DMS114 treated with DMSO at 0.1 percent for 48 hours (cell line): ENCODE measurements around the gene RHEB.

ENCODE experiments used
- DNase-seq: peaks from one replicate; lab custom pipeline; 2025; ENCODE audit not compliant: unreplicated experiment; lab: John Stamatoyannopoulos, UW

RHEB gene

GRCh38 chr7:151504715-151505326, 14.9 kb downstream of the RHEB start:
- no peak for DNase-seq

- DNase-seq: no peak
These were observed 15.6 kb downstream of the RHEB start for GRCh38 chr7:151503902-151504714.

- no peak for DNase-seq
These were observed 18.0 kb downstream of the RHEB start for GRCh38 chr7:151501676-151502075.

- no peak for DNase-seq
These were observed 21.2 kb downstream of the RHEB start for GRCh38 chr7:151498495-151498894.

GRCh38 chr7:151497306-151497871, 22.3 kb downstream of the RHEB start:
- no peak for DNase-seq

GRCh38 chr7:151495360-151495759, 24.3 kb downstream of the RHEB start:
- no peak for DNase-seq

- DNase-seq: no peak
These were observed 25.1 kb downstream of the RHEB start for GRCh38 chr7:151494298-151495284.

GRCh38 chr7:151493083-151493482, 26.6 kb downstream of the RHEB start:
- DNase-seq: no peak

GRCh38 chr7:151491859-151492258, 27.8 kb downstream of the RHEB start:
- DNase-seq: no peak

- DNase-seq: no peak
These were observed 29.1 kb downstream of the RHEB start for GRCh38 chr7:151490456-151491105.

- no peak for DNase-seq
These were observed 30.2 kb downstream of the RHEB start for GRCh38 chr7:151489498-151489897.

- no peak for DNase-seq
These were observed 31.6 kb downstream of the RHEB start for GRCh38 chr7:151488096-151488495.

- DNase-seq: no peak
These were observed 32.5 kb downstream of the RHEB start for GRCh38 chr7:151487228-151487627.

GRCh38 chr7:151486074-151486473, 33.6 kb downstream of the RHEB start:
- DNase-seq: no peak

- DNase-seq: no peak
These were observed 34.6 kb downstream of the RHEB start for GRCh38 chr7:151484971-151485707.

GRCh38 chr7:151483711-151483983, 36.0 kb downstream of the RHEB start:
- no peak for DNase-seq

- DNase-seq: no peak
These were observed 36.6 kb downstream of the RHEB start for GRCh38 chr7:151482883-151483710.

- DNase-seq: no peak
These were observed 37.8 kb downstream of the RHEB start for GRCh38 chr7:151481650-151482505.
